ENCODE measurements around the gene NR2F6. TPM values are rescaled to one million over a fixed set of nuclear protein-coding genes. Genes with fewer than 3 reads are reported as not detected.

The NR2F6 gene
- total RNA-seq, 1 donor from 2014 or later, result 122 TPM

- no peak for DNase-seq (ENCODE audit: low read depth)
- no peak overlapping the region for H3K4me3 ChIP-seq (ENCODE audit: low read depth, low read length)
- no peak for TF ChIP-seq CTCF (conservative IDR thresholded peaks at IDR 0.05; ENCODE audit: low read depth, low read length)
Measured at GRCh38 chr19:17209126-17210036, 36.3 kb downstream of the NR2F6 start.

- DNase-seq (ENCODE audit: low read depth), result no peak
- no peak for TF ChIP-seq CTCF (conservative IDR thresholded peaks at IDR 0.05; ENCODE audit: low read depth, low read length)
- no peak overlapping the region for H3K4me3 ChIP-seq (ENCODE audit: low read depth, low read length)
Measured at GRCh38 chr19:17206736-17207581, 38.8 kb downstream of the NR2F6 start.

GRCh38 chr19:17205237-17206140 is 40.2 kb downstream of the NR2F6 start:
- H3K4me3 ChIP-seq (ENCODE audit: low read depth, low read length), result no peak overlapping the region
- no peak for DNase-seq (ENCODE audit: low read depth)
- peak; percentile 83 for TF ChIP-seq CTCF (conservative IDR thresholded peaks at IDR 0.05; ENCODE audit: low read depth, low read length)

GRCh38 chr19:17202713-17203112 is 43.0 kb downstream of the NR2F6 start:
- TF ChIP-seq CTCF (conservative IDR thresholded peaks at IDR 0.05; ENCODE audit: low read depth, low read length), result no peak
- no peak for DNase-seq (ENCODE audit: low read depth)
- H3K4me3 ChIP-seq (ENCODE audit: low read depth, low read length), result no peak overlapping the region

GRCh38 chr19:17202249-17202648 is 43.5 kb downstream of the NR2F6 start:
- no peak for TF ChIP-seq CTCF (conservative IDR thresholded peaks at IDR 0.05; ENCODE audit: low read depth, low read length)
- no peak for DNase-seq (ENCODE audit: low read depth)
- H3K4me3 ChIP-seq (ENCODE audit: low read depth, low read length), result no peak overlapping the region

DNA sequence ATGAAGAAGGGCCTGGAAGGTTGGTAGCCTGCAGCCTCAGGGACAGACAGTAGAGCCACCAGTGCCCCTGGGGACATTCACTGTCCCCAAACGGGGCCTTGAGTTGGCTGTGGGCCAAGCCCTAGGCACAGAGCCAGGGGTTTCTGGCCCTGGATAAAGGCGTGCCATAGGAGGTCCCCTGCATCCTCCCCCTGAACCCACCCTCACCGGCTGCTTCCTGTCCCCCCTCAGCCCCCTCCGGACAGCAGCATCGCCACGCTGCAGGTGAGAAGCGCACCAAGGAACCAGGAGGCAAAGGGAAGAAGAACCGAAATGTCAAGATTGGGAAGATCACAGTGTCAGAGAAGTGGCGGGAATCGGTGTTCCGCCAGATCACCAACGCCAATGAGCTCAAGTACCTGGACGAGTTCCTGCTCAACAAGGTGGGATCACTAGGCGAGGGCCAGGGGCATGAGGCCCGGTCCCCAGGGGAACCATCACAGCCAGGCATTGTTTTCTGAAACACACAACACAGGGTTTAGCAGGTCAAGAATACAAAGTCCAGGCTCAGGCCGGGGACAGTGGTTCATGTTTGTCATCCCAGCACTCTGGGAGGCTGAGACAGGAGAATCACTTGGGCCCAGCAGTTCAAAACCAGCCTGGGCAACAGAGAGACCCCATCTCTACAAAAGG is 45.2 kb downstream of the NR2F6 start:
- TF ChIP-seq CTCF (conservative IDR thresholded peaks at IDR 0.05; ENCODE audit: low read depth, low read length), result no peak
- no peak for DNase-seq (ENCODE audit: low read depth)
- H3K4me3 ChIP-seq (ENCODE audit: low read depth, low read length), result no peak overlapping the region
